ENCODE measurements around the gene NKIRAS2. TPM values are rescaled to one million over a fixed set of nuclear protein-coding genes. Genes with fewer than 3 reads are reported as not detected.

Gene NKIRAS2
- total and polyA plus RNA-seq, 2 experiments from 2014 or later, result 31.3 to 52.9 TPM

- Mint-ChIP-seq H3K9me3 (no peaks in the 10 kb centered on the region), H3K4me1 (peaks cover 6% of the 10 kb centered on the region), H3K36me3 (ENCODE audit: low read depth) (peaks cover 72% of the 10 kb centered on the region), H3K27me3 (ENCODE audit: insufficient read depth, low read depth, poor library complexity) (peaks cover 6% of the 10 kb centered on the region), H3K4me3 (no peak overlapping the region; the same call in 2 of the 3 replicates), H3K27ac (no peak overlapping the region)
- H3K9me2 ChIP-seq (ENCODE audit: insufficient read depth), result no peaks in the 10 kb centered on the region
- H2AFZ ChIP-seq, result no peak overlapping the region
- H3K4me3 ChIP-seq, result no peak overlapping the region
- DNase-seq (ENCODE audit: low spot score) (no peak), ATAC-seq (no peak)
- no peak overlapping the region for H3K4me2 ChIP-seq
- H3K27me3 ChIP-seq (ENCODE audit: insufficient read depth), result no peaks in the 10 kb centered on the region
- peaks cover 18% of the 10 kb centered on the region for H3F3A ChIP-seq (replicated peaks; ENCODE audit: low read depth)
- H4K20me1 ChIP-seq (replicated peaks; ENCODE audit: insufficient read depth), result peaks cover 7% of the 10 kb centered on the region
- TF ChIP-seq ETS1 (IDR thresholded peaks at IDR 0.05), result no peak
- no peak for TF ChIP-seq JUNB (IDR thresholded peaks at IDR 0.05; ENCODE audit: unreplicated experiment)
- TF ChIP-seq REST (IDR thresholded peaks at IDR 0.05; ENCODE audit: unreplicated experiment), result no peak
- TF ChIP-seq ZNF331 (CRISPR knock-in tag; IDR thresholded peaks at IDR 0.05; ENCODE audit: low read depth), result no peak
- TF ChIP-seq ZNF114 (CRISPR knock-in tag; IDR thresholded peaks at IDR 0.05), result no peak
- TF ChIP-seq NANOG (IDR thresholded peaks at IDR 0.05; ENCODE audit: borderline replicate concordance), result no peak
- no peak for TF ChIP-seq CTCF (conservative IDR thresholded peaks at IDR 0.05; ENCODE audit: low read depth in 2 of 2)
- TF ChIP-seq POLR2AphosphoS5 (IDR thresholded peaks at IDR 0.05; ENCODE audit: low read depth), result no peak; the same call in 1 of the 2 replicates
- TF ChIP-seq STAT1 (IDR thresholded peaks at IDR 0.05; ENCODE audit: unreplicated experiment), result no peak
- no peak for TF ChIP-seq CREB1 (CRISPR knock-in tag; IDR thresholded peaks at IDR 0.05; ENCODE audit: low read depth)
- no peaks in the 10 kb centered on the region for H3K79me2 ChIP-seq (replicated peaks; ENCODE audit: insufficient read depth)
- peaks cover 22% of the 10 kb centered on the region for H3K36me3 ChIP-seq (ENCODE audit: insufficient read depth)
- peaks cover 6% of the 10 kb centered on the region; the same call in 1 of the 2 replicates for H3K4me1 ChIP-seq (ENCODE audit: insufficient read depth)
- no peak overlapping the region for H3K27ac ChIP-seq (ENCODE audit: low read depth)
These were observed 48.0 kb upstream of the NKIRAS2 start for GRCh38 chr17:41971721-41972523.

Measured in GM23338 (cell line).